ENCODE data around the gene SLC17A4. TPM values are rescaled to one million over a fixed set of nuclear protein-coding genes. Genes with fewer than 3 reads are reported as not detected.

The SLC17A4 gene
- total and polyA plus RNA-seq, 10 of the 15 experiments (the other 5 are each of a cell fraction or from before 2014, with no cell fraction given) = not detected

- TF ChIP-seq ELK1 (IDR thresholded peaks at IDR 0.05; ENCODE audit: low read depth, low read length) (no peak), EGR1 (IDR thresholded peaks at IDR 0.05; ENCODE audit: borderline replicate concordance in 1 of 2, low read depth in 2 of 2, low read length in 2 of 2) (no peak), POLR2AphosphoS5 (IDR thresholded peaks at IDR 0.05; ENCODE audit: low read length) (no peak), NFXL1 (IDR thresholded peaks at IDR 0.05; ENCODE audit: borderline replicate concordance) (no peak), ZNF622 (IDR thresholded peaks at IDR 0.05) (no peak), HDGF (IDR thresholded peaks at IDR 0.05) (no peak)
Measured at GRCh38 chr6:25743868-25744267, 10.7 kb upstream of the SLC17A4 start (continued).

GRCh38 chr6:25745836-25746235 lies 8.7 kb upstream of the SLC17A4 start:
- no peaks in the 10 kb centered on the region for H4K20me1 ChIP-seq (ENCODE audit: control insufficient read depth, insufficient read depth)
- no peak overlapping the region for H2AFZ ChIP-seq (ENCODE audit: control insufficient read depth, low read depth, low read length)
- no peaks in the 10 kb centered on the region for H3K4me1 ChIP-seq (ENCODE audit: control insufficient read depth, insufficient read depth, low read length)
- no peaks in the 10 kb centered on the region for H3K36me3 ChIP-seq (ENCODE audit: control insufficient read depth in 2 of 2, insufficient read depth in 2 of 2, low read length in 1 of 2)
- H3K4me2 ChIP-seq (ENCODE audit: control insufficient read depth, insufficient read depth) = no peak overlapping the region
- ChIA-PET RAD21 (ENCODE audit: unreplicated experiment) (no interaction called here), CTCF (interaction anchor here (1.6 kb wide), 1 partner anchor 28 kb away, joined by 4 read pairs; no protein-coding TSS in a partner anchor), POLR2A (no interaction called here), SMC1A (ENCODE audit: uncharacterized antibody, unreplicated experiment) (no interaction called here)
- no peak overlapping the region for H3K9ac ChIP-seq (ENCODE audit: control insufficient read depth, insufficient read depth, low read length)
- in situ Hi-C loops (cut with MboI) (no loop called here), intact Hi-C loops (cut with micrococcal nuclease; ENCODE audit: unreplicated experiment) (no loop called here)
- no peaks in the 10 kb centered on the region for H3K27me3 ChIP-seq (replicated peaks in 1 of 2; ENCODE audit: control insufficient read depth in 2 of 2, insufficient read depth in 2 of 2, low read length in 1 of 2)
- no peaks in the 10 kb centered on the region for H3K79me2 ChIP-seq (ENCODE audit: control insufficient read depth, insufficient read depth, low read length)
- WGBS (ENCODE audit: insufficient coverage, insufficient replicate concordance, low lambda C conversion rate, missing lambda C conversion rate) = 51% methylated on average over 4 of the region's 4 CpGs
- no peak overlapping the region for H3K27ac ChIP-seq (ENCODE audit: control insufficient read depth, insufficient read depth)
- no TSS peak for BruUV-seq (replicated peaks)
- H3K9me3 ChIP-seq (replicated peaks; ENCODE audit: control insufficient read depth, insufficient read depth, low read length) = no peaks in the 10 kb centered on the region
- no peak for DNase-seq (ENCODE audit: low read depth, low spot score)
- no peak overlapping the region for H3K4me3 ChIP-seq
- no peak for ATAC-seq
- FAIRE-seq = no peak
- TF ChIP-seq WRNIP1 (IDR thresholded peaks at IDR 0.05; ENCODE audit: borderline replicate concordance, low read depth, low read length) (no peak), SREBF2 (IDR thresholded peaks at IDR 0.05; ENCODE audit: low read length) (no peak), ZBTB33 (IDR thresholded peaks at IDR 0.05) (no peak), IRF3 (IDR thresholded peaks at IDR 0.05) (no peak), CEBPB (IDR thresholded peaks at IDR 0.05; ENCODE audit: borderline replicate concordance in 1 of 2, low read depth in 2 of 2, low read length in 2 of 2) (no peak), SUZ12 (IDR thresholded peaks at IDR 0.05; ENCODE audit: unreplicated experiment) (no peak), YBX1 (IDR thresholded peaks at IDR 0.05) (no peak), PAX5 (IDR thresholded peaks at IDR 0.05; ENCODE audit: borderline replicate concordance, low read depth, low read length) (no peak), NR2C2 (IDR thresholded peaks at IDR 0.05; ENCODE audit: borderline replicate concordance, control insufficient read depth, insufficient read length, low read depth) (no peak), BMI1 (IDR thresholded peaks at IDR 0.05; ENCODE audit: borderline replicate concordance) (no peak), ZNF217 (IDR thresholded peaks at IDR 0.05) (no peak), HDAC2 (IDR thresholded peaks at IDR 0.05) (no peak), MTA3 (IDR thresholded peaks at IDR 0.05; ENCODE audit: borderline replicate concordance, low read length) (no peak), MYB (IDR thresholded peaks at IDR 0.05; ENCODE audit: borderline replicate concordance, low read depth, low read length) (no peak), USF1 (IDR thresholded peaks at IDR 0.05; ENCODE audit: borderline replicate concordance, extremely low read length, insufficient read depth, low read depth, low read length) (no peak)

All from GM12878 (cell line).